Activated CD4-positive, alpha-beta memory T cell treated with anti-CD3 and anti-CD28 coated beads for 36 hours (primary cell): ENCODE results near the gene ADCY1. TPM values are rescaled to one million over a fixed set of nuclear protein-coding genes. Genes with fewer than 3 reads are reported as not detected.

Source experiments
- CTCF ChIA-PET: fragments of 350-600 bp; sonication (Branson Sonifier 250); formaldehyde crosslinking; loops from one replicate; lab custom pipeline; 2021; ENCODE audit warnings: antibody characterized with exemption, inconsistent platforms; lab: Charles Lee
- POLR2A ChIA-PET: fragments of 350-600 bp; sonication (Branson Sonifier 250); formaldehyde crosslinking; loops from one replicate; lab custom pipeline; 2021; ENCODE audit warnings: antibody characterized with exemption; lab: Charles Lee
- DNase-seq: peaks from one replicate; pipeline ENCODE4 v3.0.0-alpha.2; 2020
- H3K27ac Mint-ChIP-seq: one replicate; pipeline ENCODE4 v1.8.0; 2021; ENCODE audit warnings: mixed read lengths
- H3K27me3 Mint-ChIP-seq: one replicate; pipeline ENCODE4 v1.8.0; 2021; ENCODE audit warnings: mixed read lengths
- H3K36me3 Mint-ChIP-seq: one replicate; pipeline ENCODE4 v1.8.0; 2021; ENCODE audit warnings: mixed read lengths
- H3K4me1 Mint-ChIP-seq: one replicate; pipeline ENCODE4 v1.8.0; 2021; ENCODE audit warnings: low read depth, mixed read lengths
- H3K4me3 Mint-ChIP-seq: one replicate; pipeline ENCODE4 v1.8.0; 2021; ENCODE audit warnings: mild to moderate bottlenecking, mixed read lengths
- H3K9me3 Mint-ChIP-seq: one replicate; pipeline ENCODE4 v1.8.0; 2021; ENCODE audit warnings: mixed read lengths
- intact Hi-C: fragments of 100-400 bp; cut with micrococcal nuclease; formaldehyde crosslinking; loops from one replicate; pipeline ENCODE4 v1.15.1; 2023
- total RNA-seq, 2 experiments: library from RNA; stranded (reverse); gene quantifications; one replicate each; pipeline ENCODE4 v1.2.3, GENCODE V29; 2021

Gene ADCY1
- total RNA-seq, 2 experiments from 2014 or later: 0.57 to 0.58 TPM

DNA sequence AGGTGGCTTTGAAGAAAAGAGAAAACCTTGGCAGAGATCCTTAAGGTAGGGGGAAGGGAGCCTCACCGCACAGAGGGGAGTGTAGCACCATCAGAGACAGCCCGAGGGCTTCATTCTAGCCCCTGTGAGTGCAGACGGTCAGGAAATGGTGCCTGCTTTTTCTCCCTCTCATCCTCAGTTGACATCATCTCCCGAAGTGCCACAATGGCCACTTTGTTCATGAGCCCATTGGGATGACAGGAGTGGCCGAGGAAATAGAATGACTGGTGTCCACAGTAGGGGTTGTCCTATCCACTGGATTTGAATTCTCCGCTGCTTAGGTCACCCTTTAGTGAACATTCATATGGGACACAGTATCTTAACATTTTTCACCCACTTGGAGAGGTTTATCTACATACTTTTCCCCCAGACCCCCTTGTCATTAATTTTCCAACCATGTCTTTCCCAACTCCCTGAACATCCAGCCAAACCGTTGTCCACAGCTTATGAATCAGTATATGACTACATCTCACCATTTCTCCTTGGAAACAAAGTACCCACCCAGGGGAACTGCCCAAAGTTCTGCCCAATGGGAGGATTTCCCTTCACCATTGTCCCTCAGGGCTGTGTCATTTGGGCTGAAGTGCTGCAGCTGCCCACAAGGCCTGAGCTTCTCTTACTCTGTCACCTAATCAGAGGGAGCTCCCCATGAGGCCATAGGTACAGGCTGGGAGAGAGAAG lies 108.8 kb downstream of the ADCY1 start:
- Mint-ChIP-seq H3K27ac (no peak overlapping the region), H3K27me3 (peaks cover 2% of the 10 kb centered on the region), H3K4me3 (no peak overlapping the region), H3K4me1 (no peaks in the 10 kb centered on the region), H3K36me3 (no peaks in the 10 kb centered on the region), H3K9me3 (no peaks in the 10 kb centered on the region)
- DNase-seq: no peak
- POLR2A ChIA-PET: no interaction called here
- intact Hi-C loops: no loop called here
- CTCF ChIA-PET: no interaction called here

- Mint-ChIP-seq H3K4me3 (no peak overlapping the region), H3K27ac (no peak overlapping the region), H3K9me3 (no peaks in the 10 kb centered on the region), H3K4me1 (no peaks in the 10 kb centered on the region), H3K27me3 (peaks cover 2% of the 10 kb centered on the region), H3K36me3 (no peaks in the 10 kb centered on the region)
- ChIA-PET POLR2A (no interaction called here), CTCF (no interaction called here)
- DNase-seq: no peak
- intact Hi-C loops: no loop called here
Observed at GRCh38 chr7:45683556-45684148, 109.5 kb downstream of the ADCY1 start.

- Mint-ChIP-seq H3K36me3 (no peaks in the 10 kb centered on the region), H3K27ac (no peak overlapping the region), H3K9me3 (no peaks in the 10 kb centered on the region), H3K4me1 (no peaks in the 10 kb centered on the region), H3K27me3 (no peaks in the 10 kb centered on the region), H3K4me3 (no peak overlapping the region)
- CTCF ChIA-PET: no interaction called here
- DNase-seq: no peak
- intact Hi-C loops: no loop called here
- POLR2A ChIA-PET: no interaction called here
Observed at GRCh38 chr7:45684910-45685618, 110.9 kb downstream of the ADCY1 start.

GRCh38 chr7:45685619-45686240 lies 111.6 kb downstream of the ADCY1 start:
- H3K27me3 Mint-ChIP-seq: no peaks in the 10 kb centered on the region
- H3K4me1 Mint-ChIP-seq: no peaks in the 10 kb centered on the region
- POLR2A ChIA-PET: no interaction called here
- no peak overlapping the region for H3K4me3 Mint-ChIP-seq
- intact Hi-C loops: no loop called here
- H3K9me3 Mint-ChIP-seq: no peaks in the 10 kb centered on the region
- CTCF ChIA-PET: no interaction called here
- no peaks in the 10 kb centered on the region for H3K36me3 Mint-ChIP-seq
- H3K27ac Mint-ChIP-seq: no peak overlapping the region
- no peak for DNase-seq

GRCh38 chr7:45686441-45687184 lies 112.4 kb downstream of the ADCY1 start:
- Mint-ChIP-seq H3K4me1 (no peaks in the 10 kb centered on the region), H3K9me3 (no peaks in the 10 kb centered on the region), H3K27ac (no peak overlapping the region), H3K36me3 (no peaks in the 10 kb centered on the region), H3K4me3 (no peak overlapping the region), H3K27me3 (no peaks in the 10 kb centered on the region)
- CTCF ChIA-PET: no interaction called here
- intact Hi-C loops: no loop called here
- POLR2A ChIA-PET: no interaction called here
- no peak for DNase-seq

GRCh38 chr7:45687185-45687560 lies 113.0 kb downstream of the ADCY1 start:
- Mint-ChIP-seq H3K9me3 (no peaks in the 10 kb centered on the region), H3K4me3 (no peak overlapping the region), H3K27ac (no peak overlapping the region), H3K27me3 (no peaks in the 10 kb centered on the region), H3K36me3 (no peaks in the 10 kb centered on the region), H3K4me1 (no peaks in the 10 kb centered on the region)
- DNase-seq: no peak
- ChIA-PET POLR2A (no interaction called here), CTCF (no interaction called here)
- intact Hi-C loops: no loop called here

- DNase-seq: no peak
- no peaks in the 10 kb centered on the region for H3K36me3 Mint-ChIP-seq
- no peaks in the 10 kb centered on the region for H3K4me1 Mint-ChIP-seq
- H3K27ac Mint-ChIP-seq: no peak overlapping the region
- no peak overlapping the region for H3K4me3 Mint-ChIP-seq
- POLR2A ChIA-PET: no interaction called here
- no peaks in the 10 kb centered on the region for H3K9me3 Mint-ChIP-seq
- CTCF ChIA-PET: no interaction called here
- H3K27me3 Mint-ChIP-seq: no peaks in the 10 kb centered on the region
- intact Hi-C loops: no loop called here
Observed at GRCh38 chr7:45687721-45688120, 113.6 kb downstream of the ADCY1 start.

DNA sequence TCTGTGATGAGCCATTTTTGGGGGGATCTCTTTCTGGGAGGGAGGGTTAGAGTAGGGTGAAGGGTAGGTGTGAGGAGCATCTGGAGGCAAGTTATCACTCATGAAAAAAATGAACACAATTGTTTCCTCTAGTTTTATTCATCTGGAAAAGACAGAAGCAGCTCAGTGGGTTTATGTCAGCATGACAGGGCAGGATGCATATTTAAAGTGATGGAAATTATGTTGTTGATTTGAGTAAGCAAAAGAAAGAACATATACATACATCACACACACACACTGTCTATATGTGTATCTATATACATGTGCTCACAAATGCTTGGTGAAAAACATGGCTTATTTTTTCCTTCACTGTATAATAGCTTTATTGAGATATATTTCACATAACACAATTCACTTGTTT lies 114.2 kb downstream of the ADCY1 start:
- CTCF ChIA-PET: no interaction called here
- Mint-ChIP-seq H3K9me3 (no peaks in the 10 kb centered on the region), H3K27ac (no peak overlapping the region), H3K36me3 (no peaks in the 10 kb centered on the region), H3K4me3 (no peak overlapping the region), H3K4me1 (no peaks in the 10 kb centered on the region), H3K27me3 (no peaks in the 10 kb centered on the region)
- intact Hi-C loops: no loop called here
- no peak for DNase-seq
- POLR2A ChIA-PET: no interaction called here

GRCh38 chr7:45689011-45689796 lies 115.0 kb downstream of the ADCY1 start:
- POLR2A ChIA-PET: no interaction called here
- H3K4me1 Mint-ChIP-seq: no peaks in the 10 kb centered on the region
- CTCF ChIA-PET: no interaction called here
- H3K27me3 Mint-ChIP-seq: no peaks in the 10 kb centered on the region
- intact Hi-C loops: no loop called here
- H3K4me3 Mint-ChIP-seq: no peak overlapping the region
- no peak for DNase-seq
- no peaks in the 10 kb centered on the region for H3K9me3 Mint-ChIP-seq
- H3K27ac Mint-ChIP-seq: no peak overlapping the region
- no peaks in the 10 kb centered on the region for H3K36me3 Mint-ChIP-seq

DNA sequence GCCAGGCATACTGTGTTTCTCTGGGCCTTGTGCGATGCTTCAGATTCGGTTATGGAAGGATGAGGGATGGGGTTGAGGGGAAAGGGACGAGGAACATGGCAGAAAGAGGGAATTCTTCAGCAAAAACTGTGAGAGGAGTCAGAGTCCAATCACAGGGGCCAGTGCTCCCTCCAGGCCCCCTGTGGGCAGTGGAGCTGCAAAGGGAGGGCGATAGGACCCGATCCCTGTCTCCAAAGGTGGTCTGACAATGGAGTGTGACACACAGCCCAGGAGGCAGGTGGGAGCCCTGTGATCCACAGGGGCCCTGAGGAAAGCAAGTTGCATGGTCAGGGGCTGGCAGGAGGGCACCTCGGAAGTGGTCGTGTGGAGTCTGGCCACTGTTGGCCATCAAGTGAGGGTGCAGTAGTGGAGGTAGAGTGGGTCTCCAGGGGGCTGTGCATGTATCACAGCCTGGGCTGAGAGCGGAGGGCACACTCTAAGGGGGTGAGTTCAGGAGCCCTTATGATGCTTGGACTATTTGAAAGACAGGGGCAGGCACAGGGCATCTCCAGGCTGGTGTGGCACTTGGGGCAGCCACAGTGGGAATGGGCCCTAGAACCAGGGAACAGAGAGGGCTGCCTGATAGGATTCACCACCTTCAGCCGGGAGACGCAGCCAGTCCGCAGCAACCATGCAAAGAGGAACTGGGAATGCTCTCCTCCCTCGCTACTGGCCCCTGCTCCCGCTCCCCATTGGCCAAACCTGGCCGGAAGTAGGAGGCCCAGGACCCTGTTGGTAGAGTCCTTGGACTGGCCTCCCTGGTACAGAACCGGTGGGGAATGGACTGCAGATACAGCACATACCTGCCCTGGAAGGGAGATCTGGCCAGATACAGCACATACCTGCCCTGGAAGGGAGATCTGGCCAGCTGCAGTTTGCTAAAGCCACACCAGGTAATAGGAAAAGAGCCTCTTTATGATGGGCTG lies 115.9 kb downstream of the ADCY1 start:
- no peak for DNase-seq
- Mint-ChIP-seq H3K27ac (no peak overlapping the region), H3K4me1 (no peaks in the 10 kb centered on the region), H3K4me3 (no peak overlapping the region), H3K36me3 (no peaks in the 10 kb centered on the region), H3K27me3 (no peaks in the 10 kb centered on the region), H3K9me3 (no peaks in the 10 kb centered on the region)
- intact Hi-C loops: no loop called here
- ChIA-PET CTCF (no interaction called here), POLR2A (no interaction called here)

DNA sequence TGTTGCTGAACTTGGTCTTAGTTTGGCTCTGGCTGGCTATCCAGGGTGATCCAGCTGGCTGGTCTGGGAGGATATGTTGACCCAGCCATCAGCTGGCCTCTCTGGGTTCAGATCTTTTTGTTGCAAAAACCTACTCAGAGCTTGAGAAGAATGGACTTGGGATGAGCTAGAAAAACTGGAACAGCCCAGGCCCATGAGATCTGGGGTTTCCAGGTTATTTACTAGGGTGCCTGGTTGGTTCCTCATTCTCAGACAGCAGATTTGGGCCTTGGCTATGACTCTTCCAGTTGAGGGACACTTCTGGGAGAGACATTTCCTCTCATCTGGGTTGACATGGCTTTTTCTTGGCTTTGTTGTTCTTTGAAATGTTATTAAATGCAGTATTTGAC lies 116.6 kb downstream of the ADCY1 start:
- no peak overlapping the region for H3K4me3 Mint-ChIP-seq
- H3K9me3 Mint-ChIP-seq: no peaks in the 10 kb centered on the region
- no peaks in the 10 kb centered on the region for H3K36me3 Mint-ChIP-seq
- ChIA-PET CTCF (no interaction called here), POLR2A (no interaction called here)
- no peak overlapping the region for H3K27ac Mint-ChIP-seq
- no peaks in the 10 kb centered on the region for H3K4me1 Mint-ChIP-seq
- intact Hi-C loops: no loop called here
- no peaks in the 10 kb centered on the region for H3K27me3 Mint-ChIP-seq
- DNase-seq: no peak
